GM12878 (cell line): ENCODE results near the gene CCNB3.

Source experiments
- KAT2A ChIP-seq: conservative IDR thresholded peaks from 2 replicates; pipeline ENCODE4 v1.6.1; 2011; ENCODE audit warnings: low read depth, low read length; ENCODE audit not compliant: control insufficient read depth
- ZNF217 ChIP-seq: fragments of 450-650 bp; IDR thresholded peaks from 2 replicates; pipeline ENCODE4 v1.6.1; 2017; ENCODE audit warnings: antibody characterized with exemption, mild to moderate bottlenecking

- TF ChIP-seq ZNF217 (no peak), KAT2A (no peak)
Observed at GRCh38 chrX:50158593-50158992, 46.0 kb upstream of the CCNB3 start.
